LNCAP (cell line): ENCODE results near the gene CENPA.

ENCODE experiments used
- TF ChIP-seq, protein P1 (sequence below): fragments of 450-650 bp; IDR thresholded peaks from 2 replicates; pipeline ENCODE4 v1.5.1; 2017; ENCODE audit warnings: mild to moderate bottlenecking

Gene CENPA

DNA sequence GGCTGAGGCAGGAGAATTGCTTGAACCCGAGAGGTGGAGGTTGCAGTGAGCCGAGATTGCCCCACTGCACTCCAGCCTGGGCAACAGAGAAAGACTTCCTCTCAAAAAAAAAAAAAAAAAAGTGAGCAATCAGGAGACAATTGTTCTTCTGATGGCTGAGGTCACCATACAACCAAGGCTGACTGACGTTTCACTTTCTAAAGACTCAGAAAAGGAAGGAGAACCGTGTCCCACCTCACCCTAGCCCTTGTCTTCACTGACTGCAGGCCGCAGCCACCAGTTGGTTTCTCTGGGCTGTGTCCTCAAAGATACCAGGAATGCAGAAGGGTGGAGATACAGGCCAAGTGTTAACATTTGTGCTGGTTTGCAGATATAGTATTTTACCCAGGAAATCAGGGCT, 29.5 kb upstream of the CENPA start:
- TF ChIP-seq, protein P1, sequence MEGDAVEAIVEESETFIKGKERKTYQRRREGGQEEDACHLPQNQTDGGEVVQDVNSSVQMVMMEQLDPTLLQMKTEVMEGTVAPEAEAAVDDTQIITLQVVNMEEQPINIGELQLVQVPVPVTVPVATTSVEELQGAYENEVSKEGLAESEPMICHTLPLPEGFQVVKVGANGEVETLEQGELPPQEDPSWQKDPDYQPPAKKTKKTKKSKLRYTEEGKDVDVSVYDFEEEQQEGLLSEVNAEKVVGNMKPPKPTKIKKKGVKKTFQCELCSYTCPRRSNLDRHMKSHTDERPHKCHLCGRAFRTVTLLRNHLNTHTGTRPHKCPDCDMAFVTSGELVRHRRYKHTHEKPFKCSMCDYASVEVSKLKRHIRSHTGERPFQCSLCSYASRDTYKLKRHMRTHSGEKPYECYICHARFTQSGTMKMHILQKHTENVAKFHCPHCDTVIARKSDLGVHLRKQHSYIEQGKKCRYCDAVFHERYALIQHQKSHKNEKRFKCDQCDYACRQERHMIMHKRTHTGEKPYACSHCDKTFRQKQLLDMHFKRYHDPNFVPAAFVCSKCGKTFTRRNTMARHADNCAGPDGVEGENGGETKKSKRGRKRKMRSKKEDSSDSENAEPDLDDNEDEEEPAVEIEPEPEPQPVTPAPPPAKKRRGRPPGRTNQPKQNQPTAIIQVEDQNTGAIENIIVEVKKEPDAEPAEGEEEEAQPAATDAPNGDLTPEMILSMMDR, result no peak

DNA sequence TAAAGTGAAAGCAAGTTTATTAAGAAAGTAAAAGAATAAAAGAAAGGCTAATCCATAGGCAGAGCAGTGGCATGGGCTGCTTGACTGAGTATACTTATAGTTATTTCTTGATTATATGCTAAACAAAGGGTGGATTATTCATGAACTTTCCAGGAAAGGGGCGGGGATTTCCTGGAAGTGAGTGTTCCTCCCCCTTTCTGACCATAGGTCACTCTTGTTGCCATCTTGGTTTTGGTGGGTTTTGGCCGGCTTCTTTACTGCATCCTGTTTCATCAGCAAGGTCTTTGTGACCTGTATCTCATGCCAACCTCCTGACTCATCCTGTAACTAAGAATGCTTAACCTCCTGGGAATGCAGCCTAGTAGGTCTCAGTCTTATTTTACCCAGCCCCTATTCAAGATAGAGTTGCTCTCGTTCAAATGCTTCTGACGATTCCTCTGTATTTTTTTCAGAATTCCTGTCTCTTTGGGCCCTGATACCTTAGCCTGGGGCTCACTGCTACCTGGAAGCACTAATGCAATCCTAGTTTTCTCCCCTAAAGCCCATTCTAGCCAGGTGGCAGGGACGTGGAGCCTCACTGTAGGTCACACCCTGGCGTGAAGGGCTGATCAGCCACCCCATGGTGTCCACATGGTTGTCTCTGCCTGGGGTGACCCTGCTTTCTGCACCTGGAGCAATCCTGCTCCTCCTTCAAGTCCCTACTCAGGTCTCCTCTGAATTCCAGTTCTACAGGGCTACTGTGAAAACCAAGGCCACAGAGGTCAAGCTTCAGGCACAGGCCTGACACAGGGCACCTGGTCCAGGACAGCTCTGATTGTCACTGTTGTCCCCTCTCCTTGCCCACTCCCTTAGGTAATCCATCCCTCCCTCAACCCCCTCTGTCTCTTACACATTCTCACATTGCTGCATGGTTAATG, 27.7 kb upstream of the CENPA start:
- TF ChIP-seq, protein P1, result no peak

DNA sequence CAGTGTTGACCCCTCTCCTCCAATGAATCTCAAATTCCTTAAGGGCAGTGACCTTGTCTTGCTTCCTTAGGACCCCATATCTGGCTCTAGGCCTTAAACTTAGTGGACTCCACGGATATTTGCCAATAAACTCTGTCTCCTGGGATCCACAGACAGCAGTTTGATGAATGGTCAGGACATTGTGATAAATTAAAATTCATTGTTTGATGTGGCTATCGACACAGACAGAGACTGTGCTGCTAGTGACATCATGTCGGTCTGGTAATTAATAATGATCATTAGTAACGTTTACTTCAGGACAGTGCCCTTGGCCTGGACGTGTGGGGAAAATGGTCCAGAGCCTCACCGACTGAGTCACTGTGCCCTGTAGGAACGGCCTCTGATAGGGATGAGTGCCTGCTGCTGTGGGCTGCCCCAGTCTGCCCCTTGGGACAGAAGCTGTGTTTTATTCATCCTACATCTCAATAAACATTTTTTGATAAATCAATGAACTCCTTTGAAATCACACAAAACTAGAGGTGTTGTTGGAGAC, 27.0 kb upstream of the CENPA start:
- TF ChIP-seq, protein P1, result no peak

DNA sequence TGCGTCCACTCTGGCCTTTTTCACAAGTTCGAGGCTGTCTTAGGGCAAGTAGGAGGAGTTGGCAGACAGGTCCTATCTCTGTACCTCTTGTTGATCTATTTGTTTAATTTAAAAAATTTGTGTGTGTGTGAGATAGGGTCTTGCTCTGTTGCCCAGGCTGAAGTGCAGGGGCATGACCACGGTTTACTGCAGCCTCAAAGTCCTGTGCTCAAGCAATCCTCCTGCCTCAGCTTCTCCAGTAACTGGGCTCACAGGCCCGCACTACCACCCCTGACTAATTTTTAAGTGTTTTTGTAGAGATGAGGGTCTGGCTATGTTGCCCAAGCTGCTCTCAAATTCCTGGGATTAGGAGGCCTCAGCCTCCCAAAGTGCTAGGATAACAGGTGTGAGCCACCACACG, 26.0 kb upstream of the CENPA start:
- TF ChIP-seq, protein P1, result no peak

DNA sequence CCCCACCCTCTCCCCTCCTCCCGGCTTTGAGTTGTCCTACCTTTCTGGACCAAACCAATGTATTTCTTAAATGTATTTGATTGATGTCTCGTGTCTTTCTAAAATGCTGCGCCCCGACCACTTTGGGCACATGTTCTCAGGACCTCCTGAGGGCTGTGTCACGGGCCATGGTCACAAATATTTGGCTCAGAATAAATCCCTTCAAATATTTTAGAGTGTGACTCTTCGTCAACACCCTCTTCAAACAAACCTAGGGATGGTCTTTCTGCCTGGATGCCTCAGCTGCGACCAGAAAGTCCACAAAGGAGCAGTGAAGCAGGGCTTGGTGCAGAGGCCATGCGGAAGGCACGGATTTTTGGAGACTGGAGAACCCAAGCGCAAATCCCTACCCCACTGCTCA, 22.8 kb upstream of the CENPA start:
- TF ChIP-seq, protein P1, result no peak

DNA sequence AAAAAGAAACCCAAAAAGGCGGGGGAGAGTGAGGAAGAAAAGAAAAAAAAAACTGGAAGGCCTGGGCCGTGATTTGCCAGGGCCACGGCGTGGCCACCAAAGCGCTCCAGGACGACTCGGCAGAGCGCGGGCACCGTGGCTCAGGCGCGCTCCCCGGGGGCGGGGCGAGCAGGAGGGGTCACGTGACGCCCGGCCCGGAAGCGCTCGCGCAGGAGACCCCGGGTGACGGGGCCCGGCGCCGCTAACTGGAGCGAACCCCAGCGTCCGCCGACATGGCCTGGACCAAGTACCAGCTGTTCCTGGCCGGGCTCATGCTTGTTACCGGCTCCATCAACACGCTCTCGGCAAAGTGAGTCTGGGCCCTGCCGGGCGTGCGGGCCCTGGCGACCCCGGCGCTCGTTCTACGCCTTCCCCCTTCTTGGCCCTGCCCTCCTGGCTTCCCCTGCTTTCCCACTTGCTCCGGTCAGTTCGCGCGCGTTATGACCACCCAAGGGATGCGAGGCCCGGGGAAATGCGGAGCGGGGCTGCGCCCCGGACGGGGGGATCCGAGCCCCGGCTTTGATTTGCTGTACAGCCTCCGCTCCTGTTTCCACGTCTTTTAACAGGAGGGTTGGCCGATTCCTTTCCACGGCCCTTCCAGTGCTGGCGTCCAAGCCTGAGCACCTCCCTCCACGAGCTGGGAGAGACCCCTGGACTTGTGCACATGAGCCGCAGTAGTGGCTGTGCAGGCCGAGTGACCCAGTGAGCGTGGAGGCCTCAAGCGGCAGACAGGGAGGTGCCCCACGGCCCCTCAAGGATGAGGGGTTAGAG, 21.6 kb upstream of the CENPA start, which contains the start of gene SLC35F6:
TSS of gene SLC35F6 (plus strand) at position 207 of the 810 bp plus-strand sequence. CDS start at position 273, 66 bp downstream.
- TF ChIP-seq, protein P1, result no peak

DNA sequence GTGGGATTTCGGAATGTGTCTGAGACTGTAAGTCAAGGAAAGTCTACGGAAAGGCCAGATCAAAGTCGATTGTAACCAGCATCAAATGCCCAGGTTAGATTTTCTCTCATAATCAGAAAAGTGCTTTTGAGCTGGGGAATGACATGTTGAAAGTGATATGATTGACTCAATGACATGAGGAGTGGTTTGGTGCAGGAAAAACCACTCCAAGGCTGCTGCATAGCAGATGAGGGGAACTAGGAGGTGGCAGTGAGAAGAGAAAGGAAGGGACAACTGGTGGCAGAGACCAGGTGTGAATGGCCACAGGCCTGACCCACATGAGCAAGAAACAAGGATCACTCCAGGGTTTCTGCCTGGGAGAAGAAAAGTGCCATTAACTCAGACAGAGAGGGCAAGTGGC, 20.9 kb upstream of the CENPA start:
- TF ChIP-seq, protein P1, result no peak
